ENCODE measurements around the gene PDZRN4.
"Not testable (repeated sequence)": the region's sequence is repeated elsewhere in the genome, so short reads cannot be mapped to it uniquely, and the experiment has no call there.

The PDZRN4 gene

DNA sequence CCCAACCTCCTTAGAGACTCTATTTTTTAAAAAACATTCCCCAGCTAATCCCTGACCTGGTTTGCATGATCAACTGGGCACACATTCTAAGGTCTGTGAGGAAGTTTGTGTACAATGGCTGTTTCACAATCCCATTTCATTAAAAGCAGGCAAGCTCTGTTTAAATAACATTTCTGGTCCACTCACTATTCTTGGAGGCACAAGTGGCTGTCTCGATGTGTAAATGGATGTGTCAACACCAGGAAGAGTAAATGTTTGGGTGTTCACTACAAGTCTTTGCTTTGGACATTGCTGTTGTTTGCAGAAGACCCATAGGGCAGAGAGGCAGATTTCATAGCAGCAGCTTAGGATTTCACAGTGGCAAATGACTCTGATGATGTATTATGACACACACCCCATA, 98.3 kb downstream of the PDZRN4 start:
- DNase-seq = no peak

DNA sequence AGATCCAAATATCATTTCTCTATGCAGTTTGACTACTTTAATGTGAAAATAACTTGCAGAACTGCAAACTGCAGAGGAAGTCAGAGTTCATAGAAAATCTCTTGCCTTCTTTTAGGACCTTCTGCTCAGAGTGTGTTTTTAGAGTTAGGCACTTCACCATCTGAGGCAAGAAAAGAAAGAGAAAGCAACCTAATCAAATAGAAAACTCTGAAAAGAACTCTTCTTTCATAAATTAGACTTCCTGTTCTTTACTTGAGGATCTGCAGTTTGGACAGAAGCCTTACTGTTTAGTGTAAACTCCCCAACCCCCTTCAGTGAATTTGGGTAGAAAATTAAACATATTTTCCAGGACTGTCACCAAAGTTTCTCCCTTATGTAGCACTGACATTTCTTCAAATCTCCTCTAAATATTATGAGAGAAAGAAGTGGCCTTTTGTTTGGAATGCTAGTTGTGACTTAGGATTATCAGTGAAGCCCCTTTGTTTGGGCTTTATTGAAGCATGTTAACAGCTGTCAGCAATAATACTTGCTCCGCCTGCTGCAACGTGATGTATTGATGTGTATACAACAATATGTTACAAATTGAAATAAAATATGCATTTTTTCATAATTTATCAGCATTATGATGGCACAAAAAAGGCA, 99.5 kb downstream of the PDZRN4 start:
- DNase-seq = no peak

DNA sequence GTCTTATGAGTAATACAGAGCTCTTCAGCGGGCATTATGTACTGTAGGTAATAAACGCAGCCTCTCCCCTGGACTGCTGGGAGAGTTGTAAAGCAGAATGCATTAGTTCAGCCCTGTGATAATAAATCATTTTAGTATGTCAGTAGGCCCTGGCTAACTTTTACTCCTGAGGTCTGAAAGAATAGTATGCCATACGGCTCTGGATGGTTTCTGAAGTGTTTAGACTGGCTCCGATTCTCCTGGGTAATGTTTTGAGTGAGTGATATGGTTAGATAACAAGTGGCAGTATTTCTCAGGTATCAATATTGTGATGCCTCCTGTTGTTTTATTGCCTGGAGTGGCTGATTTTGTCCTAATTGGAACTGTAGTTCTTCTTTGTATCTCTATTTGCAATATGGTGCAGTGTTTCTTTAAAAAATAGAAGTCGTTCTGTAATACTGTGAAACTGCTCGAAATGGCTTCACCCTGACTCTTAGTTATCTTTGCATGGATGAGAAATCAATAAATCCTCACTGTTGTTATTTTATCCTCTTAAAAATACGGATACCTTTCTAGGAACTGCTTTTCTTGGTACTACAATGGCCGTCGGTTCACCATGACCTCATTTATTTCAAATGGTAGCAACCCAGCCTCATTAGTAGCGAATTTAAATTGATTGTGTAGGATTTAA, 100.2 kb downstream of the PDZRN4 start:
- no peak for DNase-seq

DNA sequence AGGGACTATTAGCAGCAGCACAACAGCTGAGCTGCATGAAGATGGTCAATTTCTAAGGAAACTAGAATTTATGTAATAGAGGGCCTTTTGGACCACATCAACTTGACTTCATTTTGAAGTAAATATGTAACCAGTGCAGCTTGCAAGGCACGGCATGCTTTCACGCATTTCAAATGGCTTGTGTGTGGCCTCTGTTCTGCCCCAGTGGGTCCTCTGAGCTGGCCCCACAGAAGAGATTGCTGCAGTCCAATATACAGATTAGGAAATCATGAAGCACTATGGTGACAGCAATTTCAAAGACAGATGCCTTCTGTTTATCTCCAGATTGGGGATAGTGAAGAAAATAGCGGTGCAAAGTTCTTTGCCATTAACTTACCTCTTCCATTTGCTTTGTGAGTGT, 101.4 kb downstream of the PDZRN4 start:
- DNase-seq = no peak

DNA sequence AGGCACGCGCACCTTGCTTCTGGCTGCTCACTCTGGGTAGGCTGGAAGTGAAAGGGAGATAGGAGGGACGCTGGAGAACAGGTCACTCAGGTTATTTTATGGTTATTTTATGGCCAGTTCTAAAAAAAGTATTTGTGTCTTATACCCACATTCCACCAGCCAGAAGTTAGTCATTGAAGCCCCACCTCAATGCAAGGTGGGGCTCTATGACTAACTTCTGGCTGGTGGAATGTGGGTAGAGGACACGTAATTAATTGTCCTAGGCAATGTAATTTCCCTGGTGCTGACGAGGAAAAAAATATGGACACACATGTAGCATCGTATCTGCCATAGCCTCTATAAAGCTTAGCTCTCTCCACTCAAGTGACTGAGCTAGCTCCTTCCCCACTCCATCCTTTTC, 104.9 kb downstream of the PDZRN4 start:
- DNase-seq = no peak

DNA sequence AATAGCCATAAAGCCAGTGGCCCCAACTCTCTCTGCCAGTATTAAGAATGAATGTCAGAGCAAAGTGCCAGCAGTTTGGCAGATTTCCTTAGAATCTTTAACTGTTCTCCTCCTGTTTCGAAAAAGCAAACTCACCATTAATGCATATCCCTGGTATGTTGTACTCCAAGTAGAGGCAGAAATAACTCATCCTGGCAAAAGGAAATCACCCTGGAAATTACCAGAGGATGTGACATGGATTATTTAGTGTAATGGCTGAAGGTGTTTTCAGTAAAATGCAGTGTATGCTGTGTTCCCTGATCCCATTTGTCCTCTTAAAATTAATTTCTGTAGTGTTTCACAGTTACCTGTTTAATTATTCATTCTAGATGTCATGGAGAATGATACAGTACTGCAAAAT, 105.3 kb downstream of the PDZRN4 start:
- DNase-seq = no peak

DNA sequence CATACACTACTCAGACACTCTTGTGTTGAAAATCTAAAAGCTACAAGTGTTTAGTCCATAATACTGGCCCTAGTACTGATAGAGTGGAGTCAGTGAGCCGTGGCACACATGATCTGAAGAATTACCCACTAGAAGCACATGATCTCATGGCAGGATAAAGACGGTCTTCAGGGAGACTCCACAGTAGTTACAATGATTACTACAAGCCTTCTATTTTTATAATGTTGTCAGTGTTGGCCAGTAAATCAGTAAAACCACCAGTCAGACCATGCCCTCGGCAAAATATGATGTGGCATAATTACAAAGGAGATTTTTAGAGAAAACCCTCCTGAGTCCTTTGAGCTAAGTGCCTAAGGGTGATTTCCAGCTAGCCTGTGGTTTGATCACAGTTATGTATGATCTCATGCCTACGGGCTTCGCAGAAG, 114.9 kb downstream of the PDZRN4 start:
- no peak for DNase-seq

DNA sequence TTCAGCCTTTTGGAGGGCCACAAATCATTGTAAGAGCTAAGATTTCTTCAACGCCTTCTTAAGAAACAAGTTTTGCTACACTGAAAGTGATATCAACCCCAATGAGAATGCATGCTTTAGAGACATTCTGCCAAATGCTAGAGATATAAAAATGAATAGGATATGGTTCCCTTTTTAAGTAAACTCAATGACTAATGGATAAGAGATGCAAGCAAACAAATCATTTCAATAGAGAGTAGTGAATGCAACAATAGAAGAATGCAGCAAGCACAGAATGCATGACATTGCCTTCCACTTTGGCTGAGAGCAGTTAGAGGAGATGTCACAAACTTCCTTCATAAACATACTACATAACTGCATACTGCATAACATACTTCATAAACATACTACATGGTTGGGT, 116.4 kb downstream of the PDZRN4 start:
- no peak for DNase-seq

DNA sequence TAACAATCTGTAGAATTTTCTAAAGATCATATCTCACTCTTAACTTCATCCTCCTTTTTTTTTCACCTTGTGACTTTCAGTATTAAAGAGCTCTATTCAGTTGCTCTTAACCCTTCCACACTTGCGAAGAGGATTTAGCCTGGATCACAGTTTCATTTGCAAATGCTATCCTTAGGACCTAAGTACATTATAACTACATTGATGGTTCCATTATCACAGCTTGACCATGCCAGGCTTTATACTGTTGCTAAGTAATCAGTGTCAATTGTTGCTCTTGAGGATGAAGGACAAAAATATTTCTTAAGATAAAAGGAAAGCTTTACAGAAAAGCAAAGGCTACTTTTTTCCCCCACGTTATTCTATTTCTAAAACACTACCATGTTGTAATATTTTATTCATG, 122.2 kb downstream of the PDZRN4 start:
- no peak for DNase-seq

DNA sequence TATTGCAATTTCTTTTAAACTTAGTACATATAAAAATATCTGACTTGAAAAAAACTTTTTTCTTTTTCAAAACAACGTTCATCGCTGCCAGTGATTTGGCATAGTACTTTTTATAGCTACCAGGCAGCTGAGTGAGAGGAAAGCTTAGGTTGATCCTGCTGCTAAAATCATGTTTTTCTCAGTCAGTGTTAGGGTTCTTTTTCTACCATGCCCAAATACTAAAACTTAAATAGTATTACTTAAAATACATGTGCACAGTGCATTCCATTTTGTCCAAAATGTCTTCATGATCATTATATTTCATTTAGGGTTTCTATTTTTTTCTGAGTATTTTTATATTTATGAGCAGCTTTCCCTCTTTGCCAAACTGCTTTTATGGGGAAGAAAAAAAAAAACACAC, 123.8 kb downstream of the PDZRN4 start:
- no peak for DNase-seq

DNA sequence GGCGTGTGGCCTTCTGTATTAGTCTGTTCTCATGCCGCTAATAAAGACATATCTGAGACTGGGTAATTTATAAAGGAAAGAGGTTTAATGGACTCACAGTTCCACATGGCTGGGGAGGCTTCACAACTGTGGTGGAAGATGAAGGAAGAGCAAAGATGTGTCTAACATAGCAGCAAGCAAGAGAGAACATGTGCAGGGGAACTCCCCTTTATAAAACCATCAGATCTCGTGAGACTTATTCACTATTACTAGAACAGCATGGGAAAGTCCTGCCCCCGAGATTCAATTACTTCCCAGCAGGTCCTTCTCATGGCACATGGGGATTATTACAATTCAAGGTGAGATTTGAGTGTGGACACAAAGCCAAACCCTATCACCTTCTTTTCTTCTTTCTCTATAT, 124.3 kb downstream of the PDZRN4 start:
- DNase-seq = not testable (repeated sequence)

DNA sequence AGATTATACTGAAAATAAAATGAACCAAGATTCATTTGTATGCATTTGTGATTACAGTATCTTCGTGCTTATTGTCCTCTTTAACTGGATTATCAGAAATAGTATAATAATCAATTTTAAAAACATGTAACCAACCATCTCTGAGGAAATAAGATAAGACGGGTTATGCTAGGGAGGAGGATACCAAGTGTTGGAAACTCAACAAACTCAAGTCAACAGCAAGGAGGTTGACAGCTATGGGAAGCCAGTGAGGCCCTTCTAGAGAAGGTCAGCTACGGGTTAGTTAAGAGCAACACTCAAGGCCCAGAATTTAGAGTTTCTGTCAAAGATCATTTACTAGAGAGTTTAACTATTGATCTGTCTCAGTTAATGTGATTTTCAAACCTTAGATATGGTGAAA, 137.2 kb downstream of the PDZRN4 start:
- DNase-seq = no peak

DNA sequence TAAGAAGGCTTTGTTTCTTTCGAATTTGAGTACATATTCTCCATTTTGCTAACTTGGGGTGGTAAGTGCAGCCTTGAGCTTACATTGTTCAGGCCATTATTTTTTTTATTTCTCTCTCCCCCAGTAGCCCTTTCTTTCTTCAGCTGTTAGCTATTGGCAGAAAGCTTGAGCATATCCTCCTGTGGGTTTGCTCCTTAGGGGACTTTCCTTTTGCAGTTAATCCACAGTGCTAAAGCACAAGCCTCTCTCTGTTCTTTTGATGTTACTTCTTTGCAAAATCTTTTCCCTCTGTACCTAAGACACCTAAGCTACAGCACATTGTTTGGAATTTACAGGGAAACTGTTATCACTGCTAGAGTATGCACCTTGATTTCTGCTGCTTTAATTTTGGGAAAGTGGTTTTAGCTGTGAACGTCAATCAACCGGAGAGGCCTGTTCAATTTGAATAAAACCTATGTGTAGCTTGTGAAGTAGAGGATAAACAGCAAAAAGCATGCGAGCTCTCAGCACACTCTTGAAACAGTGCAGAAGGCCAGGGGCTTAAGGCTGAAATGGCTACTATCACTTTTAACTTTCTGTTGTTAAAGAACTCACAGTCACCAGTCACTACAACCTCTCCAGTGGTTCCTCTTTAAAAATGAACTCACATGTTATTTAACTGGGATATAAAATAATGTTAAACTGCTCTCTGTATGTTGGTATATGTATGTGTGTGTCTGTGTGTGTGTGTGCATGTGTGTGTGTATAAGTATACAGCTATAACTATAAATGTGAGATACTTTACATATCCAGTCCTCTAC, 139.2 kb downstream of the PDZRN4 start:
- no peak for DNase-seq

DNA sequence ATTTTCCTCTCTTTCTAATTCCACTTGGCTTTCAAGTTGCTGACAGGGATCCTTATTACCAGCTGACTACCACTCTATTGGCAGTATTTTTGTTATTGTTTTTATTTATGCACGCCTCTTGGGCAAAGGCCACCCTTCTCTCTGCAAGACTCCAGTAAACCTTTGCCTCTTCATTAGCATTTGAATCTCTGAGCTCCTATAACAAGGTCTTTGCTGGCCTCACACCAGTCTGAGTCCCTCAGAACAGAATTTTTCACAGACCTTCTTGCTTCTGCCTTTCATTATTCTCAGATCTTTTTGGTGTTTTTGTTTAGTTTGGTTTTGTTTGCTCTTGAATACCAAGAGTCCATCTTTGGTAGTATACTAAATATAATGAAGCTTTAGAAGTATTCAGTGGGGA, 145.9 kb downstream of the PDZRN4 start:
- DNase-seq = no peak

DNA sequence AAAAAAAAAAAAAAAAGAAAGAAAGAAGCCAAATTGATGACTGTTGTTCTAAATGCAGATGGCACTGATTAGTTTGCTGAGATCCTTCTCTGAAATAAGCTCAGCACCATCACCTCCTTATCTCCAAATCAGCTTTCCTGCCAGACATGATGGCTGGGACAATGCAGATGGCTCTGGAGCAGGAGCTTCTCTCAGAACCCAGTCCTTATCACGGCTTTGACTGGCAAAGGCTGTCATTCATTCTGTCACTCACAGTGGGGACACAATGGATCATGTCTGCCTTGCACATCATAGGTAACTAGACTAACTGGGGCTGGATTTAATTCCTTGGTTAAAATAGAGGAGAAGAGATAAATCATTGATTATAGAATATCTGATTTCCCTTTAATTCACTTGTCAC, 146.3 kb downstream of the PDZRN4 start:
- no peak for DNase-seq

DNA sequence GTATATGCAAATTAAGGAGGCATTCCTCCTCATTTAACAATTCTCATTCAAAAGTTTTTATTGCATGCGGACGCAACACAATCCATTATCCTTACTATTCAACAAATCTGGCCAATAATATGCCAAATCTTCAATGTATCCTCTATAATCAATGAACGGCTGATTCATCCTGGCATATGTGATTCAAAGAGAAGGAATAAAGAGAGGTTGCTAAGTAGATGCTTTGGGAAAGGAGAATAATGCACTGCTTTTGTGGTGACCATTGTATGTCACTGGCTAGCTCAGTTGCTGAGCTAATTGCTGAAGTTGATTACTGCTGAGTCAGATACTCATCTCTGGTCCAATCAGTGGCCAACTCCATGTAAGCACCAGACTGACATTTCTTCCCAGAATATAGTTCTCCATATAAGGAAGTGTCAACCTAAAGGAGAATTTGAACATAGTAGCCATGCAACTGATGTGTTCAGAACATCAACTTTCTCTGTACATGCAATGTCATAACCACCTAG, 148.0 kb downstream of the PDZRN4 start:
- DNase-seq = no peak

DNA sequence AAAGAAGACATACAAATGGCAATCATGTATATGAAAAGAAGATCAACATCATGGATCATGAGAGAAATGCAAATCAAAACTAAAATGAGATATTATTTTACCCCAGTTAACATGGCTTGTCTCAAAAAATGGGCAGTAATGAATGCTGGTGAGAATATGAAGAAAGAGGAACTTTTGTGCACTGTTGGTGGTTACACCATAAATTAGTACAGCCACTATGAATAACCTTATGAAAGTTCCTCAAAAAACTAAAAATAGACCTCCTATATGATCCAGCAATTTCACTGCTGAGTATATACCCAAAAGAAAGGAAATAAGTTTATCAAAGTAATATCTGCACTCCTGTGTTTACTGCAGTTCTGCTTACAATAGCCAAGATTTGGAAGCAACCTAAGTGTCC, 151.7 kb downstream of the PDZRN4 start:
- DNase-seq = no peak

DNA sequence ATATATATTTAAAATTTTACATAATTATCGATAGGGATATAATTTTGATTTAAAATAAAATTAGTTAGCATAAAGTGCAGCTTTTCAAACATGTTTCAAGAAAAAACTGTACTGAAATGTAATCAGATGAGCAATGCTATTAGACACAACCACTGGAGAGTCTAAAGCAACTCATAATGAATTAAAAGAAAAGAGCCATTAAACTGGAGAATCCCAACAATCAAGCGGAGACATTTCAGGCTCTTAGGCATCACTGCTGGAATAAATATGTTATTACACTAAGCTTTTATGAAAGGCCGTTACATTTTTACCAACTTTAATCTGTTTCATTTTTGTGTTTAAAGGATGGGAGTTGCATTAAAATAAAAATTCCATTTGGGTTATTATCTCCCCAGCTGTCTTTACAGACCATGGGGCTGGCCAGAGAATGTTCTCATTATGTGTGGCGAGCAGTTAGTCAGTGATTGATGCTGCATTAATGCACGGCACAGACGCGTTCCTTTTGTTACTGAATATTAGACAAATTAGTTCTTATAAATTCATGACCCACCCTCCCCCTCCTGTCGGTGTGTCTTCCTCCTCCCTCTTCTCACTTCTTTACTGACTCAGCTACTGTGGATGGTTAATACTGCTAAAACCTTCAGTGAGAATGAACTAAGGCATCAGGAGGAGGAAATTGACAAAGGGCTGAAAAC, 156.8 kb downstream of the PDZRN4 start:
- no peak for DNase-seq

DNA sequence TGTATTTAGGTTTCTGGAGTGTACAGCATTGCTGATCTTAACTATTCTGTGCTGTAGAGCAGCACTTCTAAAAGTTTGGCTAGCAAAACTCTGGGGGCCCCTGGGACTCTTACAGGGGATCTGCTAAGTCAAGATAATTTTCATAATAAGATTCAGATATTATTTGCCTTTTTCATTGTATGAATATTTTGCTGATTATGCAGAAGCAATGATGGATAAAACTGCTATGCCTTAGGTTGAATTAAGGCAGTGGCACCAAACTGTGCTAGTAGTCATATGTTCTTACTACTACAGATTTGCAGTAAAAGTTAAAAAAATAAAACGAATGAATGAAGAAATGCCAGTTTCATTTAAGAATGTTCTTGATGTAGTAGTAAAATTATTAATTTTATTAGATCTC, 160.1 kb downstream of the PDZRN4 start:
- DNase-seq = no peak

DNA sequence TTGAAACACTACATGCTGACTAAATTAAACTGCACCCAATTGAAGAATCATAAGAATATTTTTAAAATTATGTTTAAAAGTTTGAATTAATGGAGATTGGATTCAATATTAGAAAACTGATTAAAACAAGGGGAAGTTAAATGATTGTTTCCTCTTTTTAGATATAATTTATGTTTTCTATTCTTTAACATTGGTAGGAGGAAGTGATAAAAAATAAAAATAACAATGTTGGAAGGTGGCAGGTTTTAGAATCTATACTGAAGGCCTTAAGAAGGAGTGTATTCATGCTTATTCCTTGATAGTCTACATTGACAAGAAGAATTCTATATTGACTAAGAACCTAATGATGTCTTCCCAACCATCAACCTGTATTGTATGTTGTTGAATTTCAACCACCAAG, 168.1 kb downstream of the PDZRN4 start:
- DNase-seq = no peak

DNA sequence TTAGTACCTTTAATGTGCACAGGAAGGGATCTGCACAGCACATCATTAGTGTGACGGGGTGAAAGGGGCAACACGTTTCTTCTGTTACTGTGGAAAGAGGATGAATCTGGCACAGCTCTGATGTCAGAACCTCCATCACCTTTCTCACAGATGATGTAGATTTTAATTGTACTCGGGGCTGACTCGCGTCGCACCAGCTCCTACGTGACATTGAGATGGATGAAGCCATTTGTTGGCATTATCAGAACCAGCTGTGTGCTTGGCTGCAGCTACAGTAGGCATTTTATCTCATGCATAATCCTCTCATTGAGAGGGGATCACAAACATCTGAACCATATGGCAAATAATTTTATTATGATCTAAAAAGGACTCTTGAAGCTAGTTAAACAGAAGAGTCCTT, 173.6 kb downstream of the PDZRN4 start:
- no peak for DNase-seq

DNA sequence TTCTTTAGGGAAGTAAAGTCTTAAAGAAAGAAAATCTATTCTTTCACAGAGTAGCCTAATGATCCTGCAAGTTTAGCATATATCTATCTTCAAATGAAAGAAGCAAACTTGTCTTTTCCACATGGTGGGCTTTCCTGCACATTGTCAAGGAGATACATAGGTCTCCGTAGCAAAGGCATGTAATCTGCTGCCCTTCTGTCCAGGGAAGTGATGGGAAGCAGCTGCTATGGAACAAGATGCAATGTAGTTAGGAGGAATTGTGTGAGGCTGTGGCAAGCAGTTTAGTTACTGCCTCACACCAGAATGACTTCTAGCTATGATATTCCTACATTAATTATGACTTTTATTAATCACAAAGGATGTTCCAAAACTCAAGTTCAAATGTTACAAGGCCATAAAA, 174.4 kb downstream of the PDZRN4 start:
- no peak for DNase-seq

DNA sequence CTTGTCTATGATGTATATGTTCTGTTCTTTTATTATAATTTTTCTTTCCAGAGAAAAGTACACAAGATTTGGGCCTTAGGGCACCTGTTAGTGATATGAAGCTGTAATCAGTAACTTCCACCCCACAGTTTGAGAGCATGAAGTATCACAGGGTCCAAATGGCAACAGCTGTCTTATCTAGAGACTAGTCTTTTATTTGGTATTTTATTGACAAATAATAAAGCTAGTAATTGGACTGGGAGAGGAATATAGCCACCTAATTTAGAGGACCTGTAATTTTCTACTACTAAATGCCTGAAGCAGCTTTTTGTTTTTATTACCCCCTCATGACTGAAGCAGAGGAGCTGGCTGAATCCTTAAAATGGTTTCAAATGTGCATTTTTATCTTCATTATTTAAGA, 174.8 kb downstream of the PDZRN4 start:
- no peak for DNase-seq
